OCI-LY1 (cell line): ENCODE measurements around the gene GTPBP10.

Experiments
- EZH2 ChIP-seq: fragments of 200-600 bp; sonication (generic), shearing (Covaris generic); IDR thresholded peaks from 2 replicates; pipeline ENCODE4 v1.8.0; 2017; ENCODE audit warnings: borderline replicate concordance, mixed run types, mild to moderate bottlenecking, antibody characterized with exemption, low read length, moderate library complexity, mixed read lengths
- TF ChIP-seq, protein P1 (sequence below): fragments of 200-600 bp; sonication (generic), shearing (Covaris generic); IDR thresholded peaks from 2 replicates; pipeline ENCODE4 v1.5.1; 2017; ENCODE audit warnings: mild to moderate bottlenecking, antibody characterized with exemption, low read length, moderate library complexity, mixed read lengths

DNA sequence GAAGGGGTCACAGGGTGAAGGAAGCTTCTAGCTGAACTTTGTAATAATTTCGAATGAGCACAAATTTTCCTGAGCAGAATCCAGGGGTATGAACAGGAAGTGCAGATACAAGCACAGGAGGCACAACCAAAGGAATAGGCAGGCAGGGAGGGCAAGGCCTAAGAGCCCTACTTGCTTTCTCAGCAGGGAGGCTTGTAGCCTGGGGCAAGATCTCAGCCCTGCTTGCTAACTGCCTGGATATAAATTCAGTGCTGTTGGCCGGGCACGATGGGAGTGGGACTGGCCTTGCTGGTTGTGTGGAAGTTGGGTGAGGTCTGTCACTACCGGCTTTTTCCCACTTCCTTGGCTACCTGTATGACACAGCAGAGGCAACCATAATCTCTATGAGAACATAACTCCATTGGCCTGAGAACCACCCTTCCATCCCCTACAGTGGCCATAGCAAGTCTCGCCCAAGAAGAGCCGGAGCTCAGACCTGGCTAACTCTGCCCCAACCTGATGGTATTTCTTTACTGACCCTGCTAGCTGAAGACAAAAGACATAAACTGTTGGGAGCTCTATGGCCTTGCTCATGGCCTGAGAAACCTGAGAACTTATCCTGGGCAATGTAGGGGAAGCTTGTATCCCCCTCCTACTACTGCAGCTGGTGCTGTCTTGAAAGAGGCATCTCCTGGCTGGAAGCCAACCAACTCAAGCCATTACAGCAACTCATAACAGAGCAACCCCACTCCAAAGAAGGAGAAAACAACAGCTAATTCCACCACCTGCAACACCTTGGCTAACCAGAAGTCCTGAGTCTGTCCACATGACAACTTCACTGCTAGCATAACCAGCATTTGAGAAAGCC is 84.3 kb downstream of the GTPBP10 start:
- TF ChIP-seq, protein P1, sequence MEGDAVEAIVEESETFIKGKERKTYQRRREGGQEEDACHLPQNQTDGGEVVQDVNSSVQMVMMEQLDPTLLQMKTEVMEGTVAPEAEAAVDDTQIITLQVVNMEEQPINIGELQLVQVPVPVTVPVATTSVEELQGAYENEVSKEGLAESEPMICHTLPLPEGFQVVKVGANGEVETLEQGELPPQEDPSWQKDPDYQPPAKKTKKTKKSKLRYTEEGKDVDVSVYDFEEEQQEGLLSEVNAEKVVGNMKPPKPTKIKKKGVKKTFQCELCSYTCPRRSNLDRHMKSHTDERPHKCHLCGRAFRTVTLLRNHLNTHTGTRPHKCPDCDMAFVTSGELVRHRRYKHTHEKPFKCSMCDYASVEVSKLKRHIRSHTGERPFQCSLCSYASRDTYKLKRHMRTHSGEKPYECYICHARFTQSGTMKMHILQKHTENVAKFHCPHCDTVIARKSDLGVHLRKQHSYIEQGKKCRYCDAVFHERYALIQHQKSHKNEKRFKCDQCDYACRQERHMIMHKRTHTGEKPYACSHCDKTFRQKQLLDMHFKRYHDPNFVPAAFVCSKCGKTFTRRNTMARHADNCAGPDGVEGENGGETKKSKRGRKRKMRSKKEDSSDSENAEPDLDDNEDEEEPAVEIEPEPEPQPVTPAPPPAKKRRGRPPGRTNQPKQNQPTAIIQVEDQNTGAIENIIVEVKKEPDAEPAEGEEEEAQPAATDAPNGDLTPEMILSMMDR: no peak
- TF ChIP-seq EZH2: no peak
